Coronary artery (tissue), 2 donors: ENCODE results near the gene CD1C.
"Not testable (repeated sequence)": the region's sequence is repeated elsewhere in the genome, so short reads cannot be mapped to it uniquely, and the experiment has no call there.

Experiments
- DNase-seq: peaks from one replicate; pipeline ENCODE4 v3.0.0-alpha.2; 2017; ENCODE audit warnings: low spot score
- H3K27ac ChIP-seq, 2 donors: fragments of 200-600 bp; sonication (generic); one replicate each; pipeline ENCODE4 v1.5.1; 2016 to 2019
- H3K4me3 ChIP-seq: fragments of 200-600 bp; sonication (generic); 2 replicates; pipeline ENCODE4 v1.5.1; 2016; ENCODE audit warnings: mild to moderate bottlenecking, moderate library complexity
- TF ChIP-seq, protein P1 (sequence below): fragments of 200-600 bp; sonication (generic); IDR thresholded peaks from one replicate; pipeline ENCODE4 v1.5.1; 2019; ENCODE audit warnings: antibody characterized with exemption

Gene CD1C

DNA sequence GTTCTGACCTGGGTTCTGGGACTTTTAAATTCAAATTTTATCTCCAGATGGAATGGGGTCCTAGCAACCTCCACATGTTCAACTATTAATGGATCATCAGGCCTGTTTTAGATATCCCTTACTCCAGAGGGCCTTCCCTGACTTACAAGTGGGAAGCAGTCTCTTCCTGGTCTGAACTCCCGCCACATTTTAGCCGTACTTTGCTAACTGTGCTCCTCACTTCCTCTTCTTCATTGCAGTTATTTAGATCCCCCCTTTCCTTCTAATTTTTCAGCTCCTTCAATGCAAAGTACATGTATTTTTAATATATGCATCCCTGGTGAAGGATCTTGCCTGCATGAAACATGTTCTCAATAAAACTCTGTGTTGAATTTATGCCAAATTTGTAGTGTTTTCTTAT, 31.8 kb upstream of the CD1C start:
- TF ChIP-seq, protein P1, sequence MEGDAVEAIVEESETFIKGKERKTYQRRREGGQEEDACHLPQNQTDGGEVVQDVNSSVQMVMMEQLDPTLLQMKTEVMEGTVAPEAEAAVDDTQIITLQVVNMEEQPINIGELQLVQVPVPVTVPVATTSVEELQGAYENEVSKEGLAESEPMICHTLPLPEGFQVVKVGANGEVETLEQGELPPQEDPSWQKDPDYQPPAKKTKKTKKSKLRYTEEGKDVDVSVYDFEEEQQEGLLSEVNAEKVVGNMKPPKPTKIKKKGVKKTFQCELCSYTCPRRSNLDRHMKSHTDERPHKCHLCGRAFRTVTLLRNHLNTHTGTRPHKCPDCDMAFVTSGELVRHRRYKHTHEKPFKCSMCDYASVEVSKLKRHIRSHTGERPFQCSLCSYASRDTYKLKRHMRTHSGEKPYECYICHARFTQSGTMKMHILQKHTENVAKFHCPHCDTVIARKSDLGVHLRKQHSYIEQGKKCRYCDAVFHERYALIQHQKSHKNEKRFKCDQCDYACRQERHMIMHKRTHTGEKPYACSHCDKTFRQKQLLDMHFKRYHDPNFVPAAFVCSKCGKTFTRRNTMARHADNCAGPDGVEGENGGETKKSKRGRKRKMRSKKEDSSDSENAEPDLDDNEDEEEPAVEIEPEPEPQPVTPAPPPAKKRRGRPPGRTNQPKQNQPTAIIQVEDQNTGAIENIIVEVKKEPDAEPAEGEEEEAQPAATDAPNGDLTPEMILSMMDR, result no peak
- Histone ChIP-seq H3K4me3 (no peak overlapping the region), H3K27ac (no peak overlapping the region)
- DNase-seq, result no peak

DNA sequence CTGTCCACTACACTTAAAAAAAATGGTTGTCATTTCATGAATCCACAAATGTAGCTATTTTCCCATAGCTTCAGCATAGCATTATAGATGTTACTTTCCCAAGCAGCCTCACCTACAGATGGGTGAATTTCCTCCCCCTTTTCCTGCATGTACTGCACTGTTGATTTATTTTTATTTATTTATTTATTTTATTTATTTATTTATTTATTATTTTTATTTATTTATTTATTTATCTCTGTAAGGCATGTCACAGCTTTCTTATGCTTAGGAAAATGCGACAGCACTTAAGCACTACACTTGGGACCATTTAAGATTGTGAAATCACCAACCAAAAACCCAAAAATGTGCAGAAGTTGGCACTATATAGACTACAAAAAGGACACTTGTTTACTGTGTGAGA, 30.6 kb upstream of the CD1C start:
- TF ChIP-seq, protein P1, result no peak
- no peak overlapping the region for H3K4me3 ChIP-seq
- DNase-seq, result no peak
- H3K27ac ChIP-seq, result no peak overlapping the region

DNA sequence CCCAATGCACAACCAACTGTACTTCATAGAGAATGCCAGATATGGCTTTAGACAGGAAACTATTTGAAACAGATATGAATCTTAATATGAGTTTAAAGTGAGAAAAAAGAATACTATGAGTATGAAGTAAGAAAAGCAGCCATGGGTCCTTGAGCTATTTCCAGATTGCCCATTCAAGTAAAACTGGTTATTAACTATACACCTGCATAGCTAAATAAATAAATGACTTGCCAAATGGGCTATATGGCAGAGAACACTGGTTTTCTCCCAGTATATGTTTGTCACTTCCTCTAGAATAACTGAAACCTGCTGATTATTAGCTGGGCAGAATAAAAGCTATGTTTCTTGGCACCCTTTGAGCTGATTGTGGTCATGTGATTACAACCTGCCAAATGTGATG, 17.0 kb upstream of the CD1C start:
- Histone ChIP-seq H3K27ac (no peak overlapping the region), H3K4me3 (no peak overlapping the region)
- TF ChIP-seq, protein P1, result no peak
- DNase-seq, result no peak

DNA sequence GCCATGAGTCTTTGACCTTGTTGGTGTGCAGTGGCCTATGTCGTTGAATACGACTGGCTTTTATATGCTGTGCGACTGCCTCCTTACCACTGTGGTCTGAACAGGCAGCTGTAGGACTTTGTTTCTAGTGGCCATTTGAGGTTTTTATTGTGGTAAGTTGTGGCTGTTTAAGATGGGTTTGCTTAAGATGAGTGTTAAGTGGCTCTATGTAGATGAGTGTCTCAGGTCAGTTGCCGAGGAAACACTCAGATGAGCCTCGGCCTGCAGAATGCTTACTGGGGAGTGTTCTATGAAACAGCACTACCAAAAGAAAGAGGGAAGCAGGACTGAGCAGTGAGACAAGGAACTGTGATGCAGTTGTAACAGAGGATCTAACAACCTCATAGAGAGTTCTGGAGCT, 14.9 kb upstream of the CD1C start:
- no peak overlapping the region for H3K27ac ChIP-seq
- no peak for DNase-seq
- H3K4me3 ChIP-seq, result no peak overlapping the region
- TF ChIP-seq, protein P1, result no peak

DNA sequence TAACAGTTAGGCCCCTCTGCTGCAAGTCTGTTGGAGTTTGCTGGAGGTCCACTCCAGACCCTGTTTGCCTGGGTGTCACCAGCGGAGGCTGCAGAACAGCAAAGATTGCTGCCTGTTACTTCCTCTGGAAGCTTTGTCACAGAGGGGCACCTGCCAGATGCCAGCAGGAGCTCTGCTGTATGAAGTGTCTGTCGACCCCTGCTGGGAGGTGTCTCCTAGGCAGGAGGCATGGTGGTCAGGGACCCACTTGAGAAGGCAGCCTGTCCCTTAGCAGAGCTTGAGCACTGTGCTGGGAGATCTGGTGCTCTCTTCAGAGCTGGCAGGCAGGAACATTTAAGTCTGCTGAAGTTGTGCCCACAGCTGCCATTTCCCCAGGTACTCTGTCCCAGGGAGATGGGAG, 7.3 kb upstream of the CD1C start:
- not testable (repeated sequence) for H3K27ac ChIP-seq, H3K4me3 ChIP-seq, DNase-seq

DNA sequence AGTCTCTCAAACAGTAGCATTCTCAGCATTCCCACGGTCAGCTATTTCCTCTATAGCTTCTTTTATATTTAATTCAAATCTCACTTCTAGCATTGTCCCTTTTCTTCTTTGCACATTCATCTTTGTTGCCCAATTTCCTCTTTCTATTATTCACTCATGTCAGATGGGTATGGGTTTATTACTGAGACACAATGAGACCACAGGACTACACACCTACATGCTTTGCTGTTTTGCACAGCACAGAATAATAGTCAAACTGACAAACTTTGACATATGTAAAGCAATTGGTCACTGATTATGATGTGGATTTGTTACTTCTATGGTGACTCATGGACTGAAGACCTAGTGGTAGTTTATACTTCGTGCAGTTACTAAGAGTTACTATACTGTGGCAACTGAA, 5.8 kb upstream of the CD1C start:
- DNase-seq, result no peak
- Histone ChIP-seq H3K27ac (no peak overlapping the region), H3K4me3 (no peak overlapping the region)
- TF ChIP-seq, protein P1, result no peak

DNA sequence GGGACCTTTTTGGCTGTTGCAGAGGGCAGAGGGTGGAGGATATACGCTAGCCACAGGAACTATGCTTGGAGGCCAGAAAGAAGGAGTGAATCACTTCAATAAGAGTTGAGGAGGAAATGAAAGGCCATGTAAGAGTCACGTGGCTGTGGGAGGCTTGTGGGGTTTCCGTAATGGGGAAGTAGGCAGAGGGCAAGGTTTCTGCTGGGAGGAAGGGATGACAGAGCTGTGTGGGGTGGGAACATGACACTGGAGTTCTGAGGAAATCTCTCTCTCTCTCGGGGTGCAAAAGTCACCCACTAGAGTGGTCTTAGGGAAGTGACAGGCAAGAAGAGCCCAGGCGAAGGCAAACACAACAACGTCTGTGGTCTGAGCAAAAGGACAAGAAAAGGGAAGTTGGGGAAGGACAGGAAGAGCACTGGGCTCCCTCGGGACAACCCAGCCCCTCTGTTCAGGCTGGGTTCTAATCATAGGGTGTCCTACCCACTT, 3.9 kb upstream of the CD1C start:
- DNase-seq, result no peak
- Histone ChIP-seq H3K4me3 (no peak overlapping the region), H3K27ac (no peak overlapping the region)
- TF ChIP-seq, protein P1, result no peak

DNA sequence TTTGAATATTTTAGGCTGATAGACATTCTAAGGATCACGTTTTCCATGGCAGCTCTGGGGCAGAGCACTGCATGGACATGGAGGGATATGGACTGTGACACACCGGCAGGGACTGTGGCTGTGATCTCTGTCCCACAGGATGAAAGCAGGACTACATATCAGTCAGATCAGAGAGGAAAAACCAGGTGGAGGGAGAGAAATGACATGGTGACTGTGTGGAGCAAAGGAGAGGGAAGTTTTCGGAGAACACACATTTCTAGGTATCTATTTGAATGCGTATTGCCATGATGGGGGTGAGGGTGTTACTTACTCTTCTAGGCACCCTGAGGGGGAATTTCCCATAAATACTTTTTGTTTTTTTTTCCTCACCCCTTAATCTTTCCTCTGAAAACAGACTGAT, 3.2 kb upstream of the CD1C start:
- DNase-seq, result no peak
- TF ChIP-seq, protein P1, result no peak
- H3K27ac ChIP-seq, result peak overlapping the region in 1 of 2 donors; percentile 36
- H3K4me3 ChIP-seq, result no peak overlapping the region
